GM12878 (cell line): Measurements from ENCODE around the gene COPG2.

ENCODE experiments used
- CBFB ChIP-seq: IDR thresholded peaks from 2 replicates; pipeline ENCODE4 v1.6.1; 2016; ENCODE audit warnings: antibody characterized with exemption, low read depth
- EGR1 ChIP-seq, 2 experiments: IDR thresholded peaks; 1 replicate in 1 of 2; 2 replicates in 1 of 2; pipeline ENCODE4 v1.6.1; 2011 to 2012; ENCODE audit warnings: low read depth in 2 of 2, low read length in 2 of 2, borderline replicate concordance in 1 of 2, mild to moderate bottlenecking in 1 of 2, moderate library complexity in 1 of 2
- EZH2 ChIP-seq: IDR thresholded peaks from 2 replicates; pipeline ENCODE4 v1.6.1; 2012; ENCODE audit warnings: low read depth, mild to moderate bottlenecking, control low read depth, inconsistent platforms, low read length, borderline replicate concordance; ENCODE audit not compliant: control insufficient read depth
- HDAC6 ChIP-seq: fragments of 200-600 bp; sonication (generic); IDR thresholded peaks from one replicate; pipeline ENCODE4 v1.8.0; 2017; ENCODE audit warnings: antibody characterized with exemption; ENCODE audit not compliant: unreplicated experiment
- NFYB ChIP-seq: IDR thresholded peaks from 2 replicates; pipeline ENCODE4 v1.6.1; 2011; ENCODE audit warnings: low read depth, mild to moderate bottlenecking, low read length, improper control_type of control experiment, moderate library complexity; ENCODE audit not compliant: insufficient read depth
- YY1 ChIP-seq: IDR thresholded peaks from 2 replicates; pipeline ENCODE4 v1.6.1; 2011; ENCODE audit warnings: low read depth, mild to moderate bottlenecking, low read length
- TF ChIP-seq, protein P1 (sequence below), 3 experiments: IDR thresholded peaks in 2 of 3; conservative IDR thresholded peaks in 1 of 3; 2 replicates each; pipeline ENCODE4 v1.5.1; 2011; ENCODE audit warnings: low read depth in 3 of 3, low read length in 3 of 3, mild to moderate bottlenecking in 3 of 3, control low read depth in 2 of 3, moderate library complexity in 2 of 3, inconsistent platforms in 1 of 3, mixed read lengths in 1 of 3; ENCODE audit not compliant: control insufficient read depth in 2 of 3, insufficient read depth in 1 of 3; ENCODE audit errors: extremely low read depth in 1 of 3
- TF ChIP-seq, protein P2 (sequence below): fragments of 450-650 bp; IDR thresholded peaks from 2 replicates; pipeline ENCODE4 v1.6.1; 2018; ENCODE audit warnings: borderline replicate concordance, mild to moderate bottlenecking; ENCODE audit not compliant: partially characterized antibody
- TF ChIP-seq, protein P3 (sequence below): fragments of 450-650 bp; IDR thresholded peaks from 2 replicates; pipeline ENCODE4 v1.6.1; 2016; ENCODE audit warnings: mild to moderate bottlenecking, moderate library complexity, borderline replicate concordance
- TF ChIP-seq, protein P4 (sequence below): fragments of 450-650 bp; IDR thresholded peaks from 2 replicates; pipeline ENCODE4 v1.6.1; 2017; ENCODE audit warnings: mild to moderate bottlenecking
- TF ChIP-seq, protein P5 (sequence below): IDR thresholded peaks from 2 replicates; pipeline ENCODE4 v1.6.1; 2012; ENCODE audit warnings: low read length, inconsistent platforms
- TF ChIP-seq, protein P6 (sequence below): IDR thresholded peaks from 2 replicates; pipeline ENCODE4 v1.6.1; 2012; ENCODE audit warnings: low read depth, low read length, improper control_type of control experiment

DNA sequence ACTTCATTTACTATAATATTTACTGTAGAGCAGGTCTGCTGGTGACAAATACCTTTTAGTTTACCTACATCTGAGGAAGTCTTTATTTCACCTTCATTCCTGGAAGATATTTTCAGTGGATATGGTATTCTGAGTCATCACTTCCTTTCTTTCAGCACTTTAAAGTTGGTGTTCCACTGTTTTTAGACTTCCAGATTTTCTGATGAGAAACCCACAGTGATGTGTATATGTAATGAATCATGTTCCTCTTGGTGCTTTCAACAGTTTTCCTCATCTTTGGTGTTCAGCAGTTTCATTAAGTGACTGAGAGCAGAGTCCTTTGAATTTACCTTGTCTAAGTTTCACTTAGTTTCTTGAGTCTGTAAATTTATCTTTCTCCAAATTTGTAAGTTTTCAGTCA, 36.4 kb downstream of the COPG2 start:
- TF ChIP-seq YY1 (no peak), EGR1 (IDR thresholded peaks at IDR 0.05; ENCODE audit: borderline replicate concordance in 1 of 2, low read depth in 2 of 2, low read length in 2 of 2) (no peak), CBFB (no peak), HDAC6 (no peak), EZH2 (no peak), NFYB (no peak)
- TF ChIP-seq, protein P1, sequence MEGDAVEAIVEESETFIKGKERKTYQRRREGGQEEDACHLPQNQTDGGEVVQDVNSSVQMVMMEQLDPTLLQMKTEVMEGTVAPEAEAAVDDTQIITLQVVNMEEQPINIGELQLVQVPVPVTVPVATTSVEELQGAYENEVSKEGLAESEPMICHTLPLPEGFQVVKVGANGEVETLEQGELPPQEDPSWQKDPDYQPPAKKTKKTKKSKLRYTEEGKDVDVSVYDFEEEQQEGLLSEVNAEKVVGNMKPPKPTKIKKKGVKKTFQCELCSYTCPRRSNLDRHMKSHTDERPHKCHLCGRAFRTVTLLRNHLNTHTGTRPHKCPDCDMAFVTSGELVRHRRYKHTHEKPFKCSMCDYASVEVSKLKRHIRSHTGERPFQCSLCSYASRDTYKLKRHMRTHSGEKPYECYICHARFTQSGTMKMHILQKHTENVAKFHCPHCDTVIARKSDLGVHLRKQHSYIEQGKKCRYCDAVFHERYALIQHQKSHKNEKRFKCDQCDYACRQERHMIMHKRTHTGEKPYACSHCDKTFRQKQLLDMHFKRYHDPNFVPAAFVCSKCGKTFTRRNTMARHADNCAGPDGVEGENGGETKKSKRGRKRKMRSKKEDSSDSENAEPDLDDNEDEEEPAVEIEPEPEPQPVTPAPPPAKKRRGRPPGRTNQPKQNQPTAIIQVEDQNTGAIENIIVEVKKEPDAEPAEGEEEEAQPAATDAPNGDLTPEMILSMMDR (IDR thresholded peaks at IDR 0.05 in 2 of 3, conservative IDR thresholded peaks at IDR 0.05 in 1 of 3; ENCODE audit: control insufficient read depth in 2 of 3, extremely low read depth in 1 of 3, insufficient read depth in 1 of 3, low read depth in 3 of 3, low read length in 3 of 3), result no peak
- TF ChIP-seq, protein P2, sequence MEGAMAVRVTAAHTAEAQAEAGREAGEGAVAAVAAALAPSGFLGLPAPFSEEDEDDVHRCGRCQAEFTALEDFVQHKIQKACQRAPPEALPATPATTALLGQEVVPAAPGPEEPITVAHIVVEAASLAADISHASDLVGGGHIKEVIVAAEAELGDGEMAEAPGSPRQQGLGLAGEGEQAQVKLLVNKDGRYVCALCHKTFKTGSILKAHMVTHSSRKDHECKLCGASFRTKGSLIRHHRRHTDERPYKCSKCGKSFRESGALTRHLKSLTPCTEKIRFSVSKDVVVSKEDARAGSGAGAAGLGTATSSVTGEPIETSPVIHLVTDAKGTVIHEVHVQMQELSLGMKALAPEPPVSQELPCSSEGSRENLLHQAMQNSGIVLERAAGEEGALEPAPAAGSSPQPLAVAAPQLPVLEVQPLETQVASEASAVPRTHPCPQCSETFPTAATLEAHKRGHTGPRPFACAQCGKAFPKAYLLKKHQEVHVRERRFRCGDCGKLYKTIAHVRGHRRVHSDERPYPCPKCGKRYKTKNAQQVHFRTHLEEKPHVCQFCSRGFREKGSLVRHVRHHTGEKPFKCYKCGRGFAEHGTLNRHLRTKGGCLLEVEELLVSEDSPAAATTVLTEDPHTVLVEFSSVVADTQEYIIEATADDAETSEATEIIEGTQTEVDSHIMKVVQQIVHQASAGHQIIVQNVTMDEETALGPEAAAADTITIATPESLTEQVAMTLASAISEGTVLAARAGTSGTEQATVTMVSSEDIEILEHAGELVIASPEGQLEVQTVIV, result no peak
- TF ChIP-seq, protein P3, sequence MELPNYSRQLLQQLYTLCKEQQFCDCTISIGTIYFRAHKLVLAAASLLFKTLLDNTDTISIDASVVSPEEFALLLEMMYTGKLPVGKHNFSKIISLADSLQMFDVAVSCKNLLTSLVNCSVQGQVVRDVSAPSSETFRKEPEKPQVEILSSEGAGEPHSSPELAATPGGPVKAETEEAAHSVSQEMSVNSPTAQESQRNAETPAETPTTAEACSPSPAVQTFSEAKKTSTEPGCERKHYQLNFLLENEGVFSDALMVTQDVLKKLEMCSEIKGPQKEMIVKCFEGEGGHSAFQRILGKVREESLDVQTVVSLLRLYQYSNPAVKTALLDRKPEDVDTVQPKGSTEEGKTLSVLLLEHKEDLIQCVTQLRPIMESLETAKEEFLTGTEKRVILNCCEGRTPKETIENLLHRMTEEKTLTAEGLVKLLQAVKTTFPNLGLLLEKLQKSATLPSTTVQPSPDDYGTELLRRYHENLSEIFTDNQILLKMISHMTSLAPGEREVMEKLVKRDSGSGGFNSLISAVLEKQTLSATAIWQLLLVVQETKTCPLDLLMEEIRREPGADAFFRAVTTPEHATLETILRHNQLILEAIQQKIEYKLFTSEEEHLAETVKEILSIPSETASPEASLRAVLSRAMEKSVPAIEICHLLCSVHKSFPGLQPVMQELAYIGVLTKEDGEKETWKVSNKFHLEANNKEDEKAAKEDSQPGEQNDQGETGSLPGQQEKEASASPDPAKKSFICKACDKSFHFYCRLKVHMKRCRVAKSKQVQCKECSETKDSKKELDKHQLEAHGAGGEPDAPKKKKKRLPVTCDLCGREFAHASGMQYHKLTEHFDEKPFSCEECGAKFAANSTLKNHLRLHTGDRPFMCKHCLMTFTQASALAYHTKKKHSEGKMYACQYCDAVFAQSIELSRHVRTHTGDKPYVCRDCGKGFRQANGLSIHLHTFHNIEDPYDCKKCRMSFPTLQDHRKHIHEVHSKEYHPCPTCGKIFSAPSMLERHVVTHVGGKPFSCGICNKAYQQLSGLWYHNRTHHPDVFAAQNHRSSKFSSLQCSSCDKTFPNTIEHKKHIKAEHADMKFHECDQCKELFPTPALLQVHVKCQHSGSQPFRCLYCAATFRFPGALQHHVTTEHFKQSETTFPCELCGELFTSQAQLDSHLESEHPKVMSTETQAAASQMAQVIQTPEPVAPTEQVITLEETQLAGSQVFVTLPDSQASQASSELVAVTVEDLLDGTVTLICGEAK, result no peak
- TF ChIP-seq, protein P4, sequence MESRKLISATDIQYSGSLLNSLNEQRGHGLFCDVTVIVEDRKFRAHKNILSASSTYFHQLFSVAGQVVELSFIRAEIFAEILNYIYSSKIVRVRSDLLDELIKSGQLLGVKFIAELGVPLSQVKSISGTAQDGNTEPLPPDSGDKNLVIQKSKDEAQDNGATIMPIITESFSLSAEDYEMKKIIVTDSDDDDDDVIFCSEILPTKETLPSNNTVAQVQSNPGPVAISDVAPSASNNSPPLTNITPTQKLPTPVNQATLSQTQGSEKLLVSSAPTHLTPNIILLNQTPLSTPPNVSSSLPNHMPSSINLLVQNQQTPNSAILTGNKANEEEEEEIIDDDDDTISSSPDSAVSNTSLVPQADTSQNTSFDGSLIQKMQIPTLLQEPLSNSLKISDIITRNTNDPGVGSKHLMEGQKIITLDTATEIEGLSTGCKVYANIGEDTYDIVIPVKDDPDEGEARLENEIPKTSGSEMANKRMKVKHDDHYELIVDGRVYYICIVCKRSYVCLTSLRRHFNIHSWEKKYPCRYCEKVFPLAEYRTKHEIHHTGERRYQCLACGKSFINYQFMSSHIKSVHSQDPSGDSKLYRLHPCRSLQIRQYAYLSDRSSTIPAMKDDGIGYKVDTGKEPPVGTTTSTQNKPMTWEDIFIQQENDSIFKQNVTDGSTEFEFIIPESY, result no peak
- TF ChIP-seq, protein P5, sequence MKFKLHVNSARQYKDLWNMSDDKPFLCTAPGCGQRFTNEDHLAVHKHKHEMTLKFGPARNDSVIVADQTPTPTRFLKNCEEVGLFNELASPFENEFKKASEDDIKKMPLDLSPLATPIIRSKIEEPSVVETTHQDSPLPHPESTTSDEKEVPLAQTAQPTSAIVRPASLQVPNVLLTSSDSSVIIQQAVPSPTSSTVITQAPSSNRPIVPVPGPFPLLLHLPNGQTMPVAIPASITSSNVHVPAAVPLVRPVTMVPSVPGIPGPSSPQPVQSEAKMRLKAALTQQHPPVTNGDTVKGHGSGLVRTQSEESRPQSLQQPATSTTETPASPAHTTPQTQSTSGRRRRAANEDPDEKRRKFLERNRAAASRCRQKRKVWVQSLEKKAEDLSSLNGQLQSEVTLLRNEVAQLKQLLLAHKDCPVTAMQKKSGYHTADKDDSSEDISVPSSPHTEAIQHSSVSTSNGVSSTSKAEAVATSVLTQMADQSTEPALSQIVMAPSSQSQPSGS, result no peak
- TF ChIP-seq, protein P6, sequence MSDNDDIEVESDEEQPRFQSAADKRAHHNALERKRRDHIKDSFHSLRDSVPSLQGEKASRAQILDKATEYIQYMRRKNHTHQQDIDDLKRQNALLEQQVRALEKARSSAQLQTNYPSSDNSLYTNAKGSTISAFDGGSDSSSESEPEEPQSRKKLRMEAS, result no peak
